A549 (cell line): ENCODE results near the gene INTS6L. TPM values are rescaled to one million over a fixed set of nuclear protein-coding genes. Genes with fewer than 3 reads are reported as not detected.
A peak's percentile ranks its signal among the peaks of the same experiment; 100 is the strongest.

Experiments
- ATAC-seq, 2 experiments: fragments of 200-7000 bp in 1 of 2; fragments of >200 bp in 1 of 2; cut with Nextera tagmentation in 1 of 2; cut with Tn5 transposase in 1 of 2; 3 replicates each; pipeline versions ENCODE4 v1.8.0 to v1.9.1; 2018 to 2020; ENCODE audit warnings: mild to moderate bottlenecking in 1 of 2, moderate library complexity in 1 of 2
- CTCF ChIA-PET: fragments of 300-600 bp; sonication (Branson Sonifier 250); formaldehyde crosslinking; extraction: SDS; loops from one replicate; lab custom pipeline; 2021; ENCODE audit warnings: antibody characterized with exemption, inconsistent platforms; lab: Yijun Ruan, JAX
- POLR2A ChIA-PET: fragments of 350-600 bp; formaldehyde crosslinking; extraction: SDS; loops from one replicate; lab custom pipeline; 2021; ENCODE audit warnings: antibody characterized with exemption, inconsistent platforms; lab: Yijun Ruan, JAX
- DNase-seq, 2 experiments: peaks; one replicate each; pipeline versions ENCODE4 v3.0.0 to v3.0.0-alpha.2; 2011 to 2016; ENCODE audit warnings: low read depth in 1 of 2, low spot score in 1 of 2
- FAIRE-seq: peaks from 2 replicates; lab custom pipeline; 2011; peaks lifted over from hg19 to GRCh38; lab: Jason Lieb, UNC
- H3K27ac ChIP-seq, 2 experiments: fragments of >200 bp; sonication (Bioruptor Twin); formaldehyde crosslinking; 3 replicates each; pipeline ENCODE4 v1.5.1; 2016 to 2017
- H3K4me1 ChIP-seq: fragments of >200 bp; sonication (Bioruptor Twin); formaldehyde crosslinking; 3 replicates; pipeline ENCODE4 v1.6.1; 2016
- H3K4me2 ChIP-seq: fragments of >200 bp; sonication (Bioruptor Twin); formaldehyde crosslinking; 3 replicates; pipeline ENCODE4 v1.6.1; 2016
- H3K4me3 ChIP-seq: fragments of >200 bp; sonication (Bioruptor Twin); formaldehyde crosslinking; 3 replicates; pipeline ENCODE4 v1.5.1; 2016
- H3K9me3 ChIP-seq: fragments of >200 bp; sonication (Bioruptor Twin); formaldehyde crosslinking; 3 replicates; pipeline ENCODE4 v1.6.1; 2016
- ATOH8 ChIP-seq: fragments of 250-450 bp; sonication (Bioruptor Pico); IDR thresholded peaks from 2 replicates; pipeline ENCODE4 v1.5.0; 2020; ENCODE audit warnings: low read depth, mild to moderate bottlenecking, moderate library complexity
- BCL3 ChIP-seq: fragments of >200 bp; sonication (Bioruptor Twin); formaldehyde crosslinking; IDR thresholded peaks from 3 replicates; pipeline ENCODE4 v1.6.1; 2016
- BHLHE40 ChIP-seq: IDR thresholded peaks from 2 replicates; pipeline ENCODE4 v1.6.1; 2012; ENCODE audit warnings: low read depth, low read length, inconsistent platforms
- CBX8 ChIP-seq: fragments of 200-600 bp; sonication (generic); IDR thresholded peaks from 2 replicates; pipeline ENCODE4 v1.6.1; 2016
- CHD2 ChIP-seq: fragments of 150-350 bp; IDR thresholded peaks from 2 replicates; pipeline ENCODE4 v1.6.1; 2014; ENCODE audit warnings: low read length; ENCODE audit not compliant: partially characterized antibody
- E2F6 ChIP-seq: IDR thresholded peaks from 2 replicates; pipeline ENCODE4 v1.6.1; 2012; ENCODE audit warnings: low read depth, borderline replicate concordance
- ELK1 ChIP-seq: fragments of 150-350 bp; IDR thresholded peaks from 2 replicates; pipeline ENCODE4 v1.6.1; 2014; ENCODE audit warnings: low read depth, mild to moderate bottlenecking, low read length
- EP300 ChIP-seq, 2 experiments: fragments of >200 bp; sonication (Bioruptor Twin); formaldehyde crosslinking; IDR thresholded peaks; 2 replicates in 1 of 2; 3 replicates in 1 of 2; pipeline ENCODE4 v1.6.1; 2016 to 2017
- ESRRA ChIP-seq: fragments of 150-350 bp; IDR thresholded peaks from 2 replicates; pipeline ENCODE4 v1.6.1; 2014; ENCODE audit warnings: mild to moderate bottlenecking, low read length, borderline replicate concordance
- FOSB ChIP-seq: fragments of 250-450 bp; sonication (Bioruptor Pico); IDR thresholded peaks from 2 replicates; pipeline ENCODE4 v1.5.0; 2020; ENCODE audit warnings: mild to moderate bottlenecking, moderate library complexity
- FOSL2 ChIP-seq, 2 experiments: fragments of 450-650 bp in 1 of 2; fragments of >200 bp in 1 of 2; sonication (Bioruptor Twin) in 1 of 2; formaldehyde crosslinking; IDR thresholded peaks; 2 replicates each; pipeline versions ENCODE4 v1.5.0 to v1.6.1; 2016 to 2020; ENCODE audit warnings: mild to moderate bottlenecking in 1 of 2, moderate library complexity in 1 of 2
- FOXS1 ChIP-seq: fragments of 250-450 bp; sonication (Bioruptor Pico); IDR thresholded peaks from 2 replicates; pipeline ENCODE4 v1.5.0; 2020; ENCODE audit warnings: mild to moderate bottlenecking, moderate library complexity
- HDAC2 ChIP-seq: fragments of 200-600 bp; sonication (generic); IDR thresholded peaks from 2 replicates; pipeline ENCODE4 v1.6.1; 2016
- HES2 ChIP-seq: fragments of >200 bp; sonication (Bioruptor Twin); formaldehyde crosslinking; IDR thresholded peaks from 2 replicates; pipeline ENCODE4 v1.6.1; 2016
- HOXB13 ChIP-seq: fragments of 250-450 bp; sonication (Bioruptor Pico); IDR thresholded peaks from 2 replicates; pipeline ENCODE4 v1.5.0; 2020; ENCODE audit warnings: low read depth, mild to moderate bottlenecking, moderate library complexity
- JUN ChIP-seq, 2 experiments: fragments of >200 bp; sonication (Bioruptor Twin); formaldehyde crosslinking; IDR thresholded peaks; 2 replicates in 1 of 2; 3 replicates in 1 of 2; pipeline ENCODE4 v1.6.1; 2016 to 2017
- JUNB ChIP-seq: fragments of >200 bp; sonication (Bioruptor Twin); formaldehyde crosslinking; IDR thresholded peaks from 2 replicates; pipeline ENCODE4 v1.6.1; 2016
- KDM5A ChIP-seq: fragments of 200-600 bp; sonication (generic); IDR thresholded peaks from 2 replicates; pipeline ENCODE4 v1.6.1; 2016; ENCODE audit warnings: antibody characterized with exemption, mild to moderate bottlenecking
- MAZ ChIP-seq: fragments of 150-350 bp; IDR thresholded peaks from 2 replicates; pipeline ENCODE4 v1.6.1; 2014; ENCODE audit warnings: antibody characterized with exemption, low read depth, low read length, borderline replicate concordance
- POLR2A ChIP-seq: IDR thresholded peaks from 2 replicates; pipeline ENCODE4 v1.6.1; 2012; ENCODE audit warnings: mild to moderate bottlenecking, low read length
- POLR2AphosphoS2 ChIP-seq: conservative IDR thresholded peaks from 2 replicates; pipeline ENCODE4 v1.6.1; 2012; ENCODE audit warnings: low read length, improper control_type of control experiment, inconsistent platforms
- RAD21 ChIP-seq, 2 experiments: fragments of >200 bp in 1 of 2; sonication (Bioruptor Twin) in 1 of 2; formaldehyde crosslinking in 1 of 2; IDR thresholded peaks in 1 of 2; conservative IDR thresholded peaks in 1 of 2; 2 replicates in 1 of 2; 3 replicates in 1 of 2; pipeline ENCODE4 v1.6.1; 2012 to 2018; ENCODE audit warnings: inconsistent platforms in 1 of 2
- RCOR1 ChIP-seq: fragments of 150-350 bp; IDR thresholded peaks from 2 replicates; pipeline ENCODE4 v1.6.1; 2014; ENCODE audit warnings: antibody characterized with exemption, low read length, low read depth
- REST ChIP-seq: fragments of 200-600 bp; sonication (generic); IDR thresholded peaks from 2 replicates; pipeline ENCODE4 v1.6.1; 2016; ENCODE audit warnings: antibody characterized with exemption, mild to moderate bottlenecking, moderate library complexity
- RFX5 ChIP-seq: fragments of 450-650 bp; IDR thresholded peaks from 2 replicates; pipeline ENCODE4 v1.7.1; 2014; ENCODE audit warnings: antibody characterized with exemption, mild to moderate bottlenecking, moderate library complexity
- RNF2 ChIP-seq: fragments of 200-600 bp; sonication (generic); IDR thresholded peaks from 2 replicates; pipeline ENCODE4 v1.6.1; 2016; ENCODE audit warnings: low read depth, mild to moderate bottlenecking, antibody characterized with exemption, moderate library complexity, borderline replicate concordance
- SREBF2 ChIP-seq: fragments of 450-650 bp; IDR thresholded peaks from 2 replicates; pipeline ENCODE4 v1.6.1; 2014; ENCODE audit warnings: mild to moderate bottlenecking, moderate library complexity
- TFCP2L1 ChIP-seq: fragments of 250-450 bp; sonication (Bioruptor Pico); IDR thresholded peaks from 2 replicates; pipeline ENCODE4 v1.5.0; 2021; ENCODE audit warnings: mild to moderate bottlenecking
- TP53 ChIP-seq: fragments of 250-450 bp; sonication (Bioruptor Pico); IDR thresholded peaks from 2 replicates; pipeline ENCODE4 v1.5.0; 2021; ENCODE audit warnings: mild to moderate bottlenecking, moderate library complexity
- WGBS: methylation state at CpG from one replicate; pipeline ENCODE4 v1.1.6; 2017; ENCODE audit errors: missing lambda C conversion rate; 5-methylcytosine and 5-hydroxymethylcytosine counted together
- polyA plus RNA-seq, 4 experiments: library from polyadenylated mRNA; depleted of rRNA in 3 of 4; stranded (reverse); fragments of >200 nt; fragmentation: RNase III in 1 of 4; extraction: RNeasy Plus Mini Kit Qiagen cat#74134 plus additional on column Dnase treatment in 1 of 4; gene quantifications; 2 replicates in 3 of 4; 3 replicates in 1 of 4; pipeline ENCODE4 v1.2.3, GENCODE V29; 2011 to 2017

INTS6L gene
- polyA plus RNA-seq, 2 of the 4 experiments (the other 2 are of a cell fraction) = 0.19 to 0.40 TPM

- POLR2A ChIA-PET = no interaction called here
- FAIRE-seq (peak; percentile 49), ATAC-seq (no peak), DNase-seq (no peak)
- Histone ChIP-seq H3K4me1 (no peaks in the 10 kb centered on the region), H3K9me3 (no peaks in the 10 kb centered on the region), H3K4me2 (no peak overlapping the region), H3K27ac (no peak overlapping the region), H3K4me3 (no peak overlapping the region)
- CTCF ChIA-PET = no interaction called here
- TF ChIP-seq FOSL2 (IDR thresholded peaks at IDR 0.05) (no peak), FOSL2 (CRISPR knock-in tag; IDR thresholded peaks at IDR 0.05) (no peak), POLR2A (no peak), RNF2 (no peak), MAZ (no peak), POLR2AphosphoS2 (no peak), ELK1 (no peak), CHD2 (no peak), RCOR1 (no peak), CBX8 (no peak), KDM5A (no peak), E2F6 (no peak), ESRRA (no peak)
- 21% methylated on average over 4 of the region's 4 CpGs for WGBS
These were observed 27.3 kb downstream of the INTS6L start for GRCh38 chrX:135547767-135548166.

GRCh38 chrX:135549519-135549918 is 29.1 kb downstream of the INTS6L start:
- Histone ChIP-seq H3K4me2 (no peak overlapping the region), H3K9me3 (no peaks in the 10 kb centered on the region), H3K4me3 (no peak overlapping the region), H3K27ac (no peak overlapping the region), H3K4me1 (no peaks in the 10 kb centered on the region)
- ChIA-PET POLR2A (no interaction called here), CTCF (no interaction called here)
- 31% methylated on average over 2 of the region's 2 CpGs for WGBS
- no peak for ATAC-seq
- DNase-seq = no peak
- FAIRE-seq = no peak
- TF ChIP-seq EP300 (IDR thresholded peaks at IDR 0.05) (no peak), ELK1 (no peak), JUN (IDR thresholded peaks at IDR 0.05) (no peak), TP53 (no peak), RAD21 (conservative IDR thresholded peaks at IDR 0.05 in 1 of 2, IDR thresholded peaks at IDR 0.05 in 1 of 2) (no peak), BHLHE40 (no peak), RFX5 (no peak), HOXB13 (CRISPR knock-in tag) (no peak), HDAC2 (no peak), FOSB (no peak), HES2 (no peak), BCL3 (no peak), JUNB (no peak), SREBF2 (no peak), ATOH8 (CRISPR knock-in tag) (no peak), REST (no peak), TFCP2L1 (CRISPR knock-in tag) (no peak), FOXS1 (CRISPR knock-in tag) (no peak)
- TF ChIP-seq, all 56 proteins: peak for 0
